Peyer's patch (tissue), 4 donors: ENCODE results near the gene LTBP3. TPM values are rescaled to one million over a fixed set of nuclear protein-coding genes. Genes with fewer than 3 reads are reported as not detected.

Experiments used
- DNase-seq, 3 donors: peaks; one replicate each; pipeline ENCODE4 v3.0.0-alpha.2; 2017 to 2019
- H3K27ac ChIP-seq, 4 donors: fragments of 200-600 bp; sonication (generic); one replicate each; pipeline ENCODE4 v1.5.1; 2016 to 2019
- H3K27me3 ChIP-seq, 2 donors: fragments of 200-600 bp; sonication (generic); one replicate each; pipeline ENCODE4 v1.5.1; 2019
- H3K36me3 ChIP-seq, 3 donors: fragments of 200-600 bp; sonication (generic); one replicate each; pipeline ENCODE4 v1.5.1; 2016 to 2019
- H3K4me1 ChIP-seq, 4 donors: fragments of 200-600 bp; sonication (generic); one replicate each; pipeline ENCODE4 v1.5.1; 2016 to 2019
- H3K4me3 ChIP-seq, 4 donors: fragments of 200-600 bp; sonication (generic); 1 replicate in 3 of 4; 2 replicates in 1 of 4; pipeline ENCODE4 v1.5.1; 2016 to 2019; ENCODE audit warnings: mild to moderate bottlenecking in 1 of 4
- H3K9me3 ChIP-seq, 4 donors: fragments of 200-600 bp; sonication (generic); one replicate each; pipeline ENCODE4 v1.5.1; 2016 to 2019; ENCODE audit warnings: mild to moderate bottlenecking in 1 of 4
- CTCF ChIP-seq, 6 experiments: fragments of 450-650 bp in 4 of 6; fragments of 200-600 bp in 2 of 6; sonication (generic) in 1 of 6; IDR thresholded peaks; one replicate each; pipeline ENCODE4 v1.5.1; 2017 to 2019; ENCODE audit warnings: antibody characterized with exemption in 6 of 6, mild to moderate bottlenecking in 3 of 6, moderate library complexity in 1 of 6
- POLR2A ChIP-seq, 2 donors: fragments of 450-650 bp; IDR thresholded peaks; one replicate each; pipeline ENCODE4 v1.5.1; 2017; ENCODE audit warnings: antibody characterized with exemption in 2 of 2, mild to moderate bottlenecking in 2 of 2, moderate library complexity in 2 of 2
- total RNA-seq, 4 donors: library from RNA; depleted of rRNA; stranded (reverse); fragments of >200 nt; gene quantifications; one replicate each; pipeline ENCODE4 v1.1.0, GENCODE V29; 2016

The LTBP3 gene
- total RNA-seq, 4 donors from 2014 or later, result 42.0 to 150 (median 88.3) TPM

GRCh38 chr11:65537620-65538231 is 20.4 kb downstream of the LTBP3 start:
- Histone ChIP-seq H3K9me3 (no peaks in the 10 kb centered on the region), H3K4me3 (no peak overlapping the region), H3K4me1 (peaks cover 5 to 25% (median 13%) of the 10 kb centered on the region in 4 donors), H3K27me3 (no peaks in the 10 kb centered on the region), H3K27ac (no peak overlapping the region), H3K36me3 (peaks cover 0 to 59% (median 0%) of the 10 kb centered on the region in 3 donors)
- no peak for DNase-seq
- TF ChIP-seq CTCF (IDR thresholded peaks at IDR 0.05) (no peak), POLR2A (IDR thresholded peaks at IDR 0.05) (no peak)

- no peaks in the 10 kb centered on the region for H3K9me3 ChIP-seq
- H3K27me3 ChIP-seq, result no peaks in the 10 kb centered on the region
- TF ChIP-seq POLR2A (IDR thresholded peaks at IDR 0.05) (no peak), CTCF (IDR thresholded peaks at IDR 0.05) (no peak)
- no peak for DNase-seq
- H3K27ac ChIP-seq, result no peak overlapping the region
- no peak overlapping the region for H3K4me3 ChIP-seq
- H3K4me1 ChIP-seq, result peaks cover 5 to 25% (median 13%) of the 10 kb centered on the region in 4 donors
- H3K36me3 ChIP-seq, result peaks cover 0 to 64% (median 0%) of the 10 kb centered on the region in 3 donors
Observed at GRCh38 chr11:65537296-65537597, 20.9 kb downstream of the LTBP3 start.

- no peak for DNase-seq
- Histone ChIP-seq H3K4me1 (peaks cover 5 to 23% (median 13%) of the 10 kb centered on the region in 4 donors), H3K27me3 (no peaks in the 10 kb centered on the region), H3K36me3 (peaks cover 0 to 70% (median 0%) of the 10 kb centered on the region in 3 donors), H3K9me3 (no peaks in the 10 kb centered on the region), H3K4me3 (no peak overlapping the region), H3K27ac (no peak overlapping the region)
- TF ChIP-seq CTCF (IDR thresholded peaks at IDR 0.05) (no peak), POLR2A (IDR thresholded peaks at IDR 0.05) (no peak)
Observed at GRCh38 chr11:65536412-65537295, 21.5 kb downstream of the LTBP3 start.

- no peaks in the 10 kb centered on the region for H3K27me3 ChIP-seq
- no peak overlapping the region for H3K27ac ChIP-seq
- H3K9me3 ChIP-seq, result no peaks in the 10 kb centered on the region
- H3K4me1 ChIP-seq, result peaks cover 0 to 11% (median 5%) of the 10 kb centered on the region in 4 donors
- no peak for DNase-seq
- TF ChIP-seq CTCF (IDR thresholded peaks at IDR 0.05) (no peak), POLR2A (IDR thresholded peaks at IDR 0.05) (no peak)
- no peak overlapping the region for H3K4me3 ChIP-seq
- peaks cover 0 to 85% (median 0%) of the 10 kb centered on the region in 3 donors for H3K36me3 ChIP-seq
Observed at GRCh38 chr11:65535102-65535501, 23.1 kb downstream of the LTBP3 start.

- peaks cover 0 to 84% (median 0%) of the 10 kb centered on the region in 3 donors for H3K36me3 ChIP-seq
- no peaks in the 10 kb centered on the region for H3K4me1 ChIP-seq
- no peaks in the 10 kb centered on the region for H3K9me3 ChIP-seq
- H3K27me3 ChIP-seq, result no peaks in the 10 kb centered on the region
- no peak overlapping the region for H3K27ac ChIP-seq
- no peak overlapping the region for H3K4me3 ChIP-seq
- no peak for DNase-seq
- TF ChIP-seq POLR2A (IDR thresholded peaks at IDR 0.05), result no peak
- TF ChIP-seq CTCF (IDR thresholded peaks at IDR 0.05), result no peak
Observed at GRCh38 chr11:65532388-65533064, 25.6 kb downstream of the LTBP3 start.
